GM12891 (cell line): ENCODE data around the gene HES1.

Source experiments
- PAX5 ChIP-seq: IDR thresholded peaks from 2 replicates; pipeline ENCODE4 v1.6.1; 2011; ENCODE audit warnings: low read length, moderate library complexity, mild to moderate bottlenecking; ENCODE audit not compliant: insufficient read depth, severe bottlenecking
- POLR2A ChIP-seq: IDR thresholded peaks from 2 replicates; pipeline ENCODE4 v1.6.1; 2011; ENCODE audit warnings: low read depth, low read length, control low read depth
- POLR2AphosphoS5 ChIP-seq: IDR thresholded peaks from 2 replicates; pipeline ENCODE4 v1.6.1; 2011; ENCODE audit warnings: low read depth, low read length, control low read depth
- POU2F2 ChIP-seq: IDR thresholded peaks from 2 replicates; pipeline ENCODE4 v1.6.1; 2011; ENCODE audit warnings: low read depth, mild to moderate bottlenecking, control low read depth, low read length, moderate library complexity
- SPI1 ChIP-seq: IDR thresholded peaks from 2 replicates; pipeline ENCODE4 v1.6.1; 2011; ENCODE audit warnings: low read depth, low read length, control low read depth
- TAF1 ChIP-seq: IDR thresholded peaks from 2 replicates; pipeline ENCODE4 v1.6.1; 2011; ENCODE audit warnings: low read depth, low read length, control low read depth

GRCh38 chr3:194178128-194178527 is 42.2 kb downstream of the HES1 start:
- no peak for TF ChIP-seq POLR2A
- no peak for TF ChIP-seq POLR2AphosphoS5
- no peak for TF ChIP-seq PAX5
- no peak for TF ChIP-seq SPI1
- TF ChIP-seq TAF1, result no peak
- TF ChIP-seq POU2F2, result no peak
